SK-N-SH treated with all-trans-retinoic acid at 6 μM for 48 hours (cell line): ENCODE results near the gene AADACL2.

Experiments
- ATAC-seq: fragments of 200-7000 bp; cut with Tn5 transposase; 3 replicates; pipeline ENCODE4 v1.9.1; 2020; ENCODE audit warnings: mild to moderate bottlenecking, moderate library complexity
- ARNTL ChIP-seq: fragments of 450-650 bp; formaldehyde crosslinking; IDR thresholded peaks from 2 replicates; pipeline ENCODE4 v1.5.0; 2020; ENCODE audit warnings: low read depth, mild to moderate bottlenecking, moderate library complexity, borderline replicate concordance
- BACH2 ChIP-seq: fragments of 250-450 bp; sonication (Bioruptor Pico); IDR thresholded peaks from 2 replicates; pipeline ENCODE4 v1.9.0; 2021; ENCODE audit warnings: mild to moderate bottlenecking, borderline replicate concordance
- CSDC2 ChIP-seq: fragments of 250-450 bp; sonication (Bioruptor Pico); IDR thresholded peaks from 2 replicates; pipeline ENCODE4 v1.5.0; 2020; ENCODE audit warnings: mild to moderate bottlenecking, moderate library complexity
- ESRRG ChIP-seq: fragments of 250-450 bp; sonication (Bioruptor Pico); IDR thresholded peaks from 2 replicates; pipeline ENCODE4 v1.6.1; 2021; ENCODE audit warnings: mild to moderate bottlenecking
- GLIS3 ChIP-seq: fragments of 250-450 bp; sonication (Bioruptor Pico); IDR thresholded peaks from 2 replicates; pipeline ENCODE4 v1.5.0; 2020; ENCODE audit warnings: mild to moderate bottlenecking, moderate library complexity
- ISL1 ChIP-seq: fragments of 250-450 bp; sonication (Bioruptor Pico); IDR thresholded peaks from 2 replicates; pipeline ENCODE4 v2.1.2; 2022; ENCODE audit warnings: mild to moderate bottlenecking, moderate library complexity
- OSR1 ChIP-seq: fragments of 250-450 bp; sonication (Bioruptor Pico); IDR thresholded peaks from 2 replicates; pipeline ENCODE4 v1.8.0; 2022; ENCODE audit warnings: moderate library complexity, mild to moderate bottlenecking, inconsistent platforms
- PPARA ChIP-seq: fragments of 250-450 bp; sonication (Bioruptor Pico); IDR thresholded peaks from 2 replicates; pipeline ENCODE4 v1.5.0; 2020; ENCODE audit warnings: mild to moderate bottlenecking, borderline replicate concordance
- RARB ChIP-seq: fragments of 250-450 bp; sonication (Bioruptor Pico); IDR thresholded peaks from 2 replicates; pipeline ENCODE4 v1.8.0; 2021; ENCODE audit warnings: mild to moderate bottlenecking, moderate library complexity
- SNAI2 ChIP-seq: fragments of 250-450 bp; sonication (Bioruptor Pico); IDR thresholded peaks from 2 replicates; pipeline ENCODE4 v1.5.0; 2020; ENCODE audit warnings: mild to moderate bottlenecking, moderate library complexity
- TCF4 ChIP-seq: fragments of 250-450 bp; sonication (Bioruptor Pico); IDR thresholded peaks from 2 replicates; pipeline ENCODE4 v1.8.0; 2021; ENCODE audit warnings: mild to moderate bottlenecking, moderate library complexity, borderline replicate concordance
- TOX ChIP-seq: fragments of 250-450 bp; sonication (Bioruptor Pico); IDR thresholded peaks from 2 replicates; pipeline ENCODE4 v1.8.0; 2021; ENCODE audit warnings: mild to moderate bottlenecking, moderate library complexity, borderline replicate concordance
- ZC3H10 ChIP-seq: fragments of 250-450 bp; sonication (Bioruptor Pico); IDR thresholded peaks from 2 replicates; pipeline ENCODE4 v1.5.1; 2021; ENCODE audit warnings: mild to moderate bottlenecking, moderate library complexity
- ZFP3 ChIP-seq: fragments of 250-450 bp; sonication (Bioruptor Pico); IDR thresholded peaks from 2 replicates; pipeline ENCODE4 v1.5.0; 2020; ENCODE audit warnings: mild to moderate bottlenecking, moderate library complexity
- ZFP30 ChIP-seq: fragments of 450-650 bp; formaldehyde crosslinking; IDR thresholded peaks from 2 replicates; pipeline ENCODE4 v1.5.0; 2022; ENCODE audit warnings: mild to moderate bottlenecking, moderate library complexity
- ZNF565 ChIP-seq: fragments of 450-650 bp; formaldehyde crosslinking; conservative IDR thresholded peaks from 2 replicates; pipeline ENCODE4 v1.5.0; 2020; ENCODE audit warnings: low read depth, mild to moderate bottlenecking, moderate library complexity
- ZNF70 ChIP-seq: fragments of 450-650 bp; formaldehyde crosslinking; IDR thresholded peaks from 2 replicates; pipeline ENCODE4 v1.5.0; 2020; ENCODE audit warnings: mild to moderate bottlenecking, moderate library complexity
- ZNF8 ChIP-seq: fragments of 450-650 bp; formaldehyde crosslinking; IDR thresholded peaks from 2 replicates; pipeline ENCODE4 v1.5.0; 2020; ENCODE audit warnings: mild to moderate bottlenecking, moderate library complexity
- TF ChIP-seq, protein P1 (sequence below): fragments of 250-450 bp; sonication (Bioruptor Pico); IDR thresholded peaks from 2 replicates; pipeline ENCODE4 v1.5.1; 2020; ENCODE audit warnings: low read depth, mild to moderate bottlenecking, moderate library complexity
- TF ChIP-seq, protein P2 (sequence below): fragments of 250-450 bp; sonication (Bioruptor Pico); IDR thresholded peaks from 2 replicates; pipeline ENCODE4 v1.5.1; 2021; ENCODE audit warnings: mild to moderate bottlenecking, moderate library complexity
- TF ChIP-seq, protein P3 (sequence below): fragments of 250-450 bp; sonication (Bioruptor Pico); IDR thresholded peaks from 2 replicates; pipeline ENCODE4 v1.8.0; 2020; ENCODE audit warnings: mild to moderate bottlenecking, moderate library complexity, borderline replicate concordance
- TF ChIP-seq, protein P4 (sequence below): fragments of 250-450 bp; sonication (Bioruptor Pico); IDR thresholded peaks from 2 replicates; pipeline ENCODE4 v1.8.0; 2021; ENCODE audit warnings: low read depth, mild to moderate bottlenecking, moderate library complexity, borderline replicate concordance
- TF ChIP-seq, protein P5 (sequence below): fragments of 250-450 bp; sonication (Bioruptor Pico); IDR thresholded peaks from 2 replicates; pipeline ENCODE4 v1.5.0; 2020; ENCODE audit warnings: mild to moderate bottlenecking, moderate library complexity

AADACL2 gene

DNA sequence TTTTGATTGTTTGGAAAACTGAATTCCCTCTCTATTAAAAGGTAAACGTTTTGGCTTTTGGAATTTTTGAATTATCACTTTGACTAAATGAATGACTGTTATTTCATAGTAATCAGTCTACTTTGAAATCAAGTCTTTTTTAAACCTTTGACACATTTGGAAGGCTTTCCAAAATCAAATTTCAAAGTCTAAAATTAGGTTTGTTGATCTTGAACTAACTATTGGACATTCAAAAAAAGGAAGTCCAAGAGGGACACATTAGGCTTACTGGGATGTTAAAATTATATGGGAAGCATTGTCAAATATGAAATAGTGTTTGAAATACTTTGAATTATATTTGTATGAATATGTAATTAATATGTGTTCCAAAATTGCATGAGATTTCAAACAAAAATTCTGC, 45.2 kb upstream of the AADACL2 start:
- no peak for ATAC-seq
- TF ChIP-seq ISL1 (CRISPR knock-in tag) (no peak), ZFP30 (CRISPR knock-in tag) (no peak), CSDC2 (no peak), PPARA (CRISPR knock-in tag) (no peak), TOX (no peak), BACH2 (no peak), ZFP3 (CRISPR knock-in tag) (no peak), SNAI2 (CRISPR knock-in tag) (no peak), RARB (CRISPR knock-in tag) (no peak), ZNF565 (CRISPR knock-in tag) (no peak), ZC3H10 (no peak), OSR1 (no peak), ARNTL (no peak), ZNF70 (CRISPR knock-in tag) (no peak), ESRRG (CRISPR knock-in tag) (no peak), ZNF8 (no peak)
- TF ChIP-seq, protein P1, sequence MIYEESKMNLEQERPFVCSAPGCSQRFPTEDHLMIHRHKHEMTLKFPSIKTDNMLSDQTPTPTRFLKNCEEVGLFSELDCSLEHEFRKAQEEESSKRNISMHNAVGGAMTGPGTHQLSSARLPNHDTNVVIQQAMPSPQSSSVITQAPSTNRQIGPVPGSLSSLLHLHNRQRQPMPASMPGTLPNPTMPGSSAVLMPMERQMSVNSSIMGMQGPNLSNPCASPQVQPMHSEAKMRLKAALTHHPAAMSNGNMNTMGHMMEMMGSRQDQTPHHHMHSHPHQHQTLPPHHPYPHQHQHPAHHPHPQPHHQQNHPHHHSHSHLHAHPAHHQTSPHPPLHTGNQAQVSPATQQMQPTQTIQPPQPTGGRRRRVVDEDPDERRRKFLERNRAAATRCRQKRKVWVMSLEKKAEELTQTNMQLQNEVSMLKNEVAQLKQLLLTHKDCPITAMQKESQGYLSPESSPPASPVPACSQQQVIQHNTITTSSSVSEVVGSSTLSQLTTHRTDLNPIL (CRISPR knock-in tag) = no peak
- TF ChIP-seq, protein P2, sequence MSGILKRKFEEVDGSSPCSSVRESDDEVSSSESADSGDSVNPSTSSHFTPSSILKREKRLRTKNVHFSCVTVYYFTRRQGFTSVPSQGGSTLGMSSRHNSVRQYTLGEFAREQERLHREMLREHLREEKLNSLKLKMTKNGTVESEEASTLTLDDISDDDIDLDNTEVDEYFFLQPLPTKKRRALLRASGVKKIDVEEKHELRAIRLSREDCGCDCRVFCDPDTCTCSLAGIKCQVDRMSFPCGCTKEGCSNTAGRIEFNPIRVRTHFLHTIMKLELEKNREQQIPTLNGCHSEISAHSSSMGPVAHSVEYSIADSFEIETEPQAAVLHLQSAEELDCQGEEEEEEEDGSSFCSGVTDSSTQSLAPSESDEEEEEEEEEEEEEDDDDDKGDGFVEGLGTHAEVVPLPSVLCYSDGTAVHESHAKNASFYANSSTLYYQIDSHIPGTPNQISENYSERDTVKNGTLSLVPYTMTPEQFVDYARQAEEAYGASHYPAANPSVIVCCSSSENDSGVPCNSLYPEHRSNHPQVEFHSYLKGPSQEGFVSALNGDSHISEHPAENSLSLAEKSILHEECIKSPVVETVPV (CRISPR knock-in tag) = no peak
- TF ChIP-seq, protein P3, sequence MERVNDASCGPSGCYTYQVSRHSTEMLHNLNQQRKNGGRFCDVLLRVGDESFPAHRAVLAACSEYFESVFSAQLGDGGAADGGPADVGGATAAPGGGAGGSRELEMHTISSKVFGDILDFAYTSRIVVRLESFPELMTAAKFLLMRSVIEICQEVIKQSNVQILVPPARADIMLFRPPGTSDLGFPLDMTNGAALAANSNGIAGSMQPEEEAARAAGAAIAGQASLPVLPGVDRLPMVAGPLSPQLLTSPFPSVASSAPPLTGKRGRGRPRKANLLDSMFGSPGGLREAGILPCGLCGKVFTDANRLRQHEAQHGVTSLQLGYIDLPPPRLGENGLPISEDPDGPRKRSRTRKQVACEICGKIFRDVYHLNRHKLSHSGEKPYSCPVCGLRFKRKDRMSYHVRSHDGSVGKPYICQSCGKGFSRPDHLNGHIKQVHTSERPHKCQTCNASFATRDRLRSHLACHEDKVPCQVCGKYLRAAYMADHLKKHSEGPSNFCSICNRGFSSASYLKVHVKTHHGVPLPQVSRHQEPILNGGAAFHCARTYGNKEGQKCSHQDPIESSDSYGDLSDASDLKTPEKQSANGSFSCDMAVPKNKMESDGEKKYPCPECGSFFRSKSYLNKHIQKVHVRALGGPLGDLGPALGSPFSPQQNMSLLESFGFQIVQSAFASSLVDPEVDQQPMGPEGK = no peak
- TF ChIP-seq, all 23 proteins: peak for 0

DNA sequence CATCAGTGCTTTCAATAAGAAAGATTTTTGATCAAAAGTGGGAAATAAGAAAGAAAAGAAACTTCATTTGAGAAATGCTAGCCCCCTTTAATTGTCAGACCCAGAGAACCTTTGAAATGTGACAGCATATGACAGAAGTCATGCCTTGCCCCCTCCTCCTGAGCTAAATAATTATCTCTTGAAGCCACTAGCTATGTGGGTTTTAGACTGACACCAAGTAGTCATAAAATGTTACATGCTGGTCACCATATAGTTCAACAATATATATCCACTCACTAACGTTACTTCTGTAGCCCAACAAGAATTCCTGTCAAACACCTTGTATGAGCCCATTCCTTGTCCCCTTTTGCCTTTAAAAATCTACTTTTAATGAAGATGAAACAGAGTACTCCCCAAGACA, 43.1 kb upstream of the AADACL2 start:
- no peak for ATAC-seq
- TF ChIP-seq CSDC2 (no peak), ZC3H10 (no peak), ZNF8 (no peak), ESRRG (CRISPR knock-in tag) (no peak), ISL1 (CRISPR knock-in tag) (no peak), BACH2 (no peak), GLIS3 (CRISPR knock-in tag) (no peak), ZNF70 (CRISPR knock-in tag) (no peak), TCF4 (CRISPR knock-in tag) (no peak)
- TF ChIP-seq, protein P4, sequence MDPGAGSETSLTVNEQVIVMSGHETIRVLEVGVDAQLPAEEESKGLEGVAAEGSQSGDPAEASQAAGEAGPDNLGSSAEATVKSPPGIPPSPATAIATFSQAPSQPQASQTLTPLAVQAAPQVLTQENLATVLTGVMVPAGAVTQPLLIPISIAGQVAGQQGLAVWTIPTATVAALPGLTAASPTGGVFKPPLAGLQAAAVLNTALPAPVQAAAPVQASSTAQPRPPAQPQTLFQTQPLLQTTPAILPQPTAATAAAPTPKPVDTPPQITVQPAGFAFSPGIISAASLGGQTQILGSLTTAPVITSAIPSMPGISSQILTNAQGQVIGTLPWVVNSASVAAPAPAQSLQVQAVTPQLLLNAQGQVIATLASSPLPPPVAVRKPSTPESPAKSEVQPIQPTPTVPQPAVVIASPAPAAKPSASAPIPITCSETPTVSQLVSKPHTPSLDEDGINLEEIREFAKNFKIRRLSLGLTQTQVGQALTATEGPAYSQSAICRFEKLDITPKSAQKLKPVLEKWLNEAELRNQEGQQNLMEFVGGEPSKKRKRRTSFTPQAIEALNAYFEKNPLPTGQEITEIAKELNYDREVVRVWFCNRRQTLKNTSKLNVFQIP (CRISPR knock-in tag) = no peak
- TF ChIP-seq, protein P5, sequence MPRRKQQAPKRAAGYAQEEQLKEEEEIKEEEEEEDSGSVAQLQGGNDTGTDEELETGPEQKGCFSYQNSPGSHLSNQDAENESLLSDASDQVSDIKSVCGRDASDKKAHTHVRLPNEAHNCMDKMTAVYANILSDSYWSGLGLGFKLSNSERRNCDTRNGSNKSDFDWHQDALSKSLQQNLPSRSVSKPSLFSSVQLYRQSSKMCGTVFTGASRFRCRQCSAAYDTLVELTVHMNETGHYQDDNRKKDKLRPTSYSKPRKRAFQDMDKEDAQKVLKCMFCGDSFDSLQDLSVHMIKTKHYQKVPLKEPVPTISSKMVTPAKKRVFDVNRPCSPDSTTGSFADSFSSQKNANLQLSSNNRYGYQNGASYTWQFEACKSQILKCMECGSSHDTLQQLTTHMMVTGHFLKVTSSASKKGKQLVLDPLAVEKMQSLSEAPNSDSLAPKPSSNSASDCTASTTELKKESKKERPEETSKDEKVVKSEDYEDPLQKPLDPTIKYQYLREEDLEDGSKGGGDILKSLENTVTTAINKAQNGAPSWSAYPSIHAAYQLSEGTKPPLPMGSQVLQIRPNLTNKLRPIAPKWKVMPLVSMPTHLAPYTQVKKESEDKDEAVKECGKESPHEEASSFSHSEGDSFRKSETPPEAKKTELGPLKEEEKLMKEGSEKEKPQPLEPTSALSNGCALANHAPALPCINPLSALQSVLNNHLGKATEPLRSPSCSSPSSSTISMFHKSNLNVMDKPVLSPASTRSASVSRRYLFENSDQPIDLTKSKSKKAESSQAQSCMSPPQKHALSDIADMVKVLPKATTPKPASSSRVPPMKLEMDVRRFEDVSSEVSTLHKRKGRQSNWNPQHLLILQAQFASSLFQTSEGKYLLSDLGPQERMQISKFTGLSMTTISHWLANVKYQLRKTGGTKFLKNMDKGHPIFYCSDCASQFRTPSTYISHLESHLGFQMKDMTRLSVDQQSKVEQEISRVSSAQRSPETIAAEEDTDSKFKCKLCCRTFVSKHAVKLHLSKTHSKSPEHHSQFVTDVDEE (CRISPR knock-in tag) = no peak
- TF ChIP-seq, protein P3 = no peak
- TF ChIP-seq, protein P2 (CRISPR knock-in tag) = no peak
- TF ChIP-seq, protein P1 (CRISPR knock-in tag) = no peak
